PFSK-1 (cell line): Measurements from ENCODE around the gene HCN1.

Experiments used
- FOXP2 ChIP-seq: optimal IDR thresholded peaks from 2 replicates; pipeline ENCODE3; 2011; ENCODE audit warnings: borderline replicate concordance, control low read depth, inconsistent platforms; ENCODE audit not compliant: insufficient read depth; ENCODE audit errors: extremely low read length, extremely low read depth
- POLR2AphosphoS5 ChIP-seq: IDR thresholded peaks from 2 replicates; pipeline ENCODE4 v1.6.1; 2012; ENCODE audit warnings: low read depth, mild to moderate bottlenecking, control low read depth, low read length, moderate library complexity
- SIN3A ChIP-seq: IDR thresholded peaks from 2 replicates; pipeline ENCODE4 v1.6.1; 2012; ENCODE audit warnings: mild to moderate bottlenecking, low read length, moderate library complexity, borderline replicate concordance; ENCODE audit not compliant: insufficient read depth
- TAF1 ChIP-seq: IDR thresholded peaks from 2 replicates; pipeline ENCODE4 v1.6.1; 2012; ENCODE audit warnings: low read length, control low read depth, borderline replicate concordance; ENCODE audit not compliant: insufficient read depth
- TF ChIP-seq, protein P1 (sequence below), 2 experiments: IDR thresholded peaks; 2 replicates each; pipeline versions ENCODE4 v1.6.1 to v1.8.0; 2011 to 2012; ENCODE audit warnings: low read depth in 2 of 2, low read length in 2 of 2, control low read depth in 1 of 2, inconsistent platforms in 1 of 2, mild to moderate bottlenecking in 1 of 2, moderate library complexity in 1 of 2; ENCODE audit not compliant: insufficient read depth in 1 of 2

The HCN1 gene

GRCh38 chr5:45279109-45279508 lies 417.1 kb downstream of the HCN1 start:
- no peak for TF ChIP-seq FOXP2
- no peak for TF ChIP-seq TAF1
- TF ChIP-seq, protein P1, sequence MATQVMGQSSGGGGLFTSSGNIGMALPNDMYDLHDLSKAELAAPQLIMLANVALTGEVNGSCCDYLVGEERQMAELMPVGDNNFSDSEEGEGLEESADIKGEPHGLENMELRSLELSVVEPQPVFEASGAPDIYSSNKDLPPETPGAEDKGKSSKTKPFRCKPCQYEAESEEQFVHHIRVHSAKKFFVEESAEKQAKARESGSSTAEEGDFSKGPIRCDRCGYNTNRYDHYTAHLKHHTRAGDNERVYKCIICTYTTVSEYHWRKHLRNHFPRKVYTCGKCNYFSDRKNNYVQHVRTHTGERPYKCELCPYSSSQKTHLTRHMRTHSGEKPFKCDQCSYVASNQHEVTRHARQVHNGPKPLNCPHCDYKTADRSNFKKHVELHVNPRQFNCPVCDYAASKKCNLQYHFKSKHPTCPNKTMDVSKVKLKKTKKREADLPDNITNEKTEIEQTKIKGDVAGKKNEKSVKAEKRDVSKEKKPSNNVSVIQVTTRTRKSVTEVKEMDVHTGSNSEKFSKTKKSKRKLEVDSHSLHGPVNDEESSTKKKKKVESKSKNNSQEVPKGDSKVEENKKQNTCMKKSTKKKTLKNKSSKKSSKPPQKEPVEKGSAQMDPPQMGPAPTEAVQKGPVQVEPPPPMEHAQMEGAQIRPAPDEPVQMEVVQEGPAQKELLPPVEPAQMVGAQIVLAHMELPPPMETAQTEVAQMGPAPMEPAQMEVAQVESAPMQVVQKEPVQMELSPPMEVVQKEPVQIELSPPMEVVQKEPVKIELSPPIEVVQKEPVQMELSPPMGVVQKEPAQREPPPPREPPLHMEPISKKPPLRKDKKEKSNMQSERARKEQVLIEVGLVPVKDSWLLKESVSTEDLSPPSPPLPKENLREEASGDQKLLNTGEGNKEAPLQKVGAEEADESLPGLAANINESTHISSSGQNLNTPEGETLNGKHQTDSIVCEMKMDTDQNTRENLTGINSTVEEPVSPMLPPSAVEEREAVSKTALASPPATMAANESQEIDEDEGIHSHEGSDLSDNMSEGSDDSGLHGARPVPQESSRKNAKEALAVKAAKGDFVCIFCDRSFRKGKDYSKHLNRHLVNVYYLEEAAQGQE (IDR thresholded peaks at IDR 0.05; ENCODE audit: insufficient read depth in 1 of 2, low read depth in 2 of 2, low read length in 2 of 2): no peak
- no peak for TF ChIP-seq POLR2AphosphoS5
- TF ChIP-seq SIN3A: no peak

DNA sequence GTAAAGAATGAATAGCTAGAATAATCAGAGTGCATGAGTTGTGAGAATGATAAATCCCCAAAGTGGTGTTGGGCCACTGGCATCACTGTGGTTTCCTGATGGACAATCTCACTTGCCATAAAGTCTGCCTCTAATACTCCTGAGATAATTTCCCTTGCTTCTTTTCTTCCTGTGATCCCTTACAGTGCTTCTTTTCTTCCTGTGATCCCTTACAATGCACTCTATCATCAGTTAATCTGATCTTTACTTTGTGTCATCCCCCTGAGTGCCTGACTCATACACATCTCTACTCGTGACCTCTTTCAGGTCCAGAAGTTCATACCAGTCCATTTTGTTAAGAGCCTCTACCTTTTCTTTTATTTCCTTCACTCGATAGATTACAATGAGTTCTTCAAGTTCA lies 418.3 kb downstream of the HCN1 start:
- TF ChIP-seq POLR2AphosphoS5: no peak
- TF ChIP-seq FOXP2: no peak
- no peak for TF ChIP-seq TAF1
- no peak for TF ChIP-seq SIN3A
- TF ChIP-seq, protein P1 (IDR thresholded peaks at IDR 0.05; ENCODE audit: insufficient read depth in 1 of 2, low read depth in 2 of 2, low read length in 2 of 2): no peak

- TF ChIP-seq POLR2AphosphoS5: no peak
- TF ChIP-seq, protein P1 (IDR thresholded peaks at IDR 0.05; ENCODE audit: insufficient read depth in 1 of 2, low read depth in 2 of 2, low read length in 2 of 2): no peak
- TF ChIP-seq FOXP2: no peak
- no peak for TF ChIP-seq TAF1
- no peak for TF ChIP-seq SIN3A
Observed at GRCh38 chr5:45274241-45274640, 421.9 kb downstream of the HCN1 start.

- no peak for TF ChIP-seq SIN3A
- TF ChIP-seq, protein P1 (IDR thresholded peaks at IDR 0.05; ENCODE audit: insufficient read depth in 1 of 2, low read depth in 2 of 2, low read length in 2 of 2): no peak
Observed at GRCh38 chr5:45271626-45272025, 424.6 kb downstream of the HCN1 start.

DNA sequence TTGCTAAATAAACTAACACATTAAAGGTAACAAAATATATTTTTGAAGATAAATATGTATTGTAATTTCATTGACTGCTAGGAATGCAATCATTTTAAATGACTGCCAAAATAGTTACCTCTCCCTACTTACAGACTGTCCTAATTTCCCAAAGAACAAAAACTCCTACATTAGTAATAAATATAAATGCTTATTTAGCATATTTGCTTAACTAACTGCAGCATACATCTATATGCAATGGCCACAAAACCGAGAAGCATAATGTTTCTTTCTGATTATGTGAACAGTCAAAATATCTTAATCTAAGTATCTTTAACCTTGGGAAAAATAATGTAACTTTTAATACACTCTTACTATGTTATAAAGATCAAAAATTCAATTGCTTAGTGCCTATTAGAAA lies 431.7 kb downstream of the HCN1 start:
- TF ChIP-seq FOXP2 (no peak), POLR2AphosphoS5 (no peak), TAF1 (no peak)
